HCT116 (cell line): ENCODE measurements around the gene NCCRP1. TPM values are rescaled to one million over a fixed set of nuclear protein-coding genes. Genes with fewer than 3 reads are reported as not detected.

Experiments
- ATAC-seq: fragments of 200-7000 bp; cut with Tn5 transposase; 2 replicates; pipeline ENCODE4 v1.9.1; 2020; ENCODE audit warnings: mild to moderate bottlenecking, moderate library complexity
- BruUV-seq: library from RNA; stranded (reverse); fragments of 400-500 nt; replicated peaks from 2 replicates; lab custom pipeline; 2021; lab: Mats Ljungman, UMichigan
- CTCF ChIA-PET: fragments of 300-600 bp; sonication (Branson Sonifier 250); formaldehyde crosslinking; loops from one replicate; lab custom pipeline; 2021; ENCODE audit warnings: antibody characterized with exemption; lab: Charles Lee
- POLR2A ChIA-PET: fragments of 300-600, 350-600 bp; sonication (Branson Sonifier 250); formaldehyde crosslinking; loops from one replicate; lab custom pipeline; 2021; ENCODE audit warnings: antibody characterized with exemption; lab: Charles Lee
- RAD21 ChIA-PET, 2 experiments: fragments of 300-600 bp; sonication (Branson Sonifier 250); formaldehyde crosslinking; loops; one replicate each; lab custom pipeline; 2023; ENCODE audit warnings: low total read pairs in 2 of 2; ENCODE audit not compliant: uncharacterized antibody in 2 of 2, unreplicated experiment in 2 of 2, low non-redundant PET in 1 of 2; lab: Charles Lee
- DNase-seq: peaks from one replicate; pipeline ENCODE4 v3.0.0-alpha.2; 2010; ENCODE audit warnings: low read depth, low spot score
- H2AFZ ChIP-seq: fragments of 200-600 bp; shearing (Covaris generic), sonication (generic); 2 replicates; pipeline ENCODE4 v1.6.1; 2017; ENCODE audit warnings: low read depth, mixed run types, mixed read lengths, antibody characterized with exemption, low read length; ENCODE audit not compliant: poor library complexity, severe bottlenecking
- H3K27ac ChIP-seq: 2 replicates; pipeline ENCODE4 v1.5.1; 2012; ENCODE audit warnings: low read depth, low read length
- H3K27me3 ChIP-seq: fragments of 200-600 bp; sonication (generic); 2 replicates; pipeline ENCODE4 v1.6.1; 2016; ENCODE audit warnings: mixed run types, low read length, mixed read lengths; ENCODE audit not compliant: insufficient read depth
- H3K36me3 ChIP-seq, 2 experiments: fragments of 200-500 bp in 1 of 2; fragments of 200-600 bp in 1 of 2; sonication (Bioruptor generic) in 1 of 2; sonication (generic) in 1 of 2; 2 replicates each; pipeline versions ENCODE4 v1.5.1 to v1.6.1; 2014 to 2016; ENCODE audit warnings: low read length in 2 of 2, inconsistent platforms in 1 of 2, mixed read lengths in 1 of 2, mixed run types in 1 of 2; ENCODE audit not compliant: insufficient read depth in 2 of 2, control insufficient read depth in 1 of 2
- H3K4me1 ChIP-seq, 2 experiments: fragments of 200-600 bp in 1 of 2; sonication (generic) in 1 of 2; 2 replicates each; pipeline versions ENCODE4 v1.5.1 to v1.6.1; 2012 to 2017; ENCODE audit warnings: low read length in 2 of 2, inconsistent platforms in 1 of 2, mild to moderate bottlenecking in 1 of 2, mixed read lengths in 1 of 2, mixed run types in 1 of 2, moderate library complexity in 1 of 2; ENCODE audit not compliant: insufficient read depth in 2 of 2, control insufficient read depth in 1 of 2
- H3K4me2 ChIP-seq: fragments of 200-600 bp; sonication (generic); 2 replicates; pipeline ENCODE4 v1.6.1; 2017; ENCODE audit warnings: mixed run types, low read length, mixed read lengths
- H3K4me3 ChIP-seq, 2 experiments: fragments of 200-600 bp in 1 of 2; sonication (generic) in 1 of 2; replicated peaks in 1 of 2; 2 replicates each; pipeline ENCODE4 v1.5.1; 2011 to 2016; ENCODE audit warnings: low read length in 2 of 2, control low read depth in 1 of 2, low read depth in 1 of 2, mild to moderate bottlenecking in 1 of 2, mixed read lengths in 1 of 2, mixed run types in 1 of 2
- H3K79me2 ChIP-seq: fragments of 200-600 bp; sonication (generic); 2 replicates; pipeline ENCODE4 v1.6.1; 2017; ENCODE audit warnings: mild to moderate bottlenecking, mixed run types, low read length, moderate library complexity, mixed read lengths; ENCODE audit not compliant: insufficient read depth
- H3K9ac ChIP-seq: fragments of 200-600 bp; sonication (generic); 2 replicates; pipeline ENCODE4 v1.6.1; 2016; ENCODE audit warnings: low read length, mixed read lengths
- H3K9me2 ChIP-seq: fragments of 200-600 bp; sonication (generic), shearing (Covaris generic); 2 replicates; pipeline ENCODE4 v1.6.1; 2017; ENCODE audit warnings: mixed run types, mild to moderate bottlenecking, moderate library complexity; ENCODE audit not compliant: insufficient read depth
- H3K9me3 ChIP-seq, 2 experiments: fragments of 200-500 bp in 1 of 2; fragments of 200-600 bp in 1 of 2; sonication (Bioruptor generic) in 1 of 2; sonication (generic) in 1 of 2; 2 replicates each; pipeline ENCODE4 v1.6.1; 2014 to 2017; ENCODE audit warnings: low read length in 2 of 2, mixed read lengths in 2 of 2, inconsistent platforms in 1 of 2, low read depth in 1 of 2, mild to moderate bottlenecking in 1 of 2, mixed run types in 1 of 2, moderate library complexity in 1 of 2; ENCODE audit not compliant: control insufficient read depth in 1 of 2, insufficient read depth in 1 of 2
- H4K20me1 ChIP-seq: fragments of 200-600 bp; sonication (generic), shearing (Covaris generic); 2 replicates; pipeline ENCODE4 v1.6.1; 2017; ENCODE audit warnings: mixed run types, mild to moderate bottlenecking, moderate library complexity; ENCODE audit not compliant: insufficient read depth
- CEBPB ChIP-seq: IDR thresholded peaks from 2 replicates; pipeline ENCODE4 v1.6.1; 2012; ENCODE audit warnings: low read depth
- EGR1 ChIP-seq: IDR thresholded peaks from 2 replicates; pipeline ENCODE4 v1.6.1; 2012; ENCODE audit warnings: low read depth
- EZH2phosphoT487 ChIP-seq: fragments of 200-600 bp; IDR thresholded peaks from 2 replicates; pipeline ENCODE4 v1.6.1; 2018; ENCODE audit warnings: antibody characterized with exemption, borderline replicate concordance
- FOSL1 ChIP-seq: IDR thresholded peaks from 2 replicates; pipeline ENCODE4 v1.6.1; 2012; ENCODE audit warnings: low read depth
- SIN3A ChIP-seq: IDR thresholded peaks from 2 replicates; pipeline ENCODE4 v1.6.1; 2012; ENCODE audit warnings: low read depth
- SRF ChIP-seq: IDR thresholded peaks from 2 replicates; pipeline ENCODE4 v1.6.1; 2012; ENCODE audit warnings: low read depth
- YY1 ChIP-seq: IDR thresholded peaks from 2 replicates; pipeline ENCODE4 v1.6.1; 2011; ENCODE audit warnings: low read length, low read depth, moderate library complexity, mild to moderate bottlenecking; ENCODE audit not compliant: insufficient replicate concordance; ENCODE audit errors: extremely low read depth
- ZBTB33 ChIP-seq: IDR thresholded peaks from 2 replicates; pipeline ENCODE4 v1.6.1; 2011; ENCODE audit warnings: mild to moderate bottlenecking, low read length, moderate library complexity; ENCODE audit not compliant: insufficient replicate concordance; ENCODE audit errors: extremely low read depth
- ZFX ChIP-seq: fragments of 450-650 bp; IDR thresholded peaks from 2 replicates; pipeline ENCODE4 v1.6.1; 2017
- intact Hi-C: fragments of 100-400 bp; cut with micrococcal nuclease; formaldehyde crosslinking; loops from 2 replicates; pipeline ENCODE4 v1.10.0; 2022
- total RNA-seq: library from RNA; stranded (reverse); gene quantifications from one replicate; pipeline ENCODE4 v1.2.1, GENCODE V29; 2021; ENCODE audit not compliant: unreplicated experiment
- TF ChIP-seq, protein P1 (sequence below): IDR thresholded peaks from 2 replicates; pipeline ENCODE4 v1.6.1; 2012
- TF ChIP-seq, protein P2 (sequence below), 3 experiments: fragments of 200-600 bp in 1 of 3; sonication (generic) in 1 of 3; IDR thresholded peaks in 2 of 3; conservative IDR thresholded peaks in 1 of 3; 2 replicates each; pipeline ENCODE4 v1.5.1; 2012 to 2017; ENCODE audit warnings: low read depth in 2 of 3, low read length in 2 of 3, antibody characterized with exemption in 1 of 3, borderline replicate concordance in 1 of 3, control low read depth in 1 of 3, mild to moderate bottlenecking in 1 of 3, mixed read lengths in 1 of 3, mixed run types in 1 of 3, moderate library complexity in 1 of 3; ENCODE audit not compliant: insufficient read depth in 1 of 3

The NCCRP1 gene
- total RNA-seq, 1 experiment from 2014 or later, result 0.12 TPM

- Histone ChIP-seq H3K4me3 (no peak overlapping the region), H4K20me1 (no peaks in the 10 kb centered on the region), H3K9me2 (no peaks in the 10 kb centered on the region), H3K36me3 (no peaks in the 10 kb centered on the region), H3K27ac (no peak overlapping the region), H3K27me3 (no peaks in the 10 kb centered on the region), H3K4me2 (no peak overlapping the region), H3K79me2 (peaks cover 55% of the 10 kb centered on the region), H3K4me1 (peaks cover 16 to 22% of the 10 kb centered on the region in 2 experiments; a peak in 3 of 4 replicates), H3K9me3 (no peaks in the 10 kb centered on the region), H3K9ac (no peak overlapping the region), H2AFZ (no peak overlapping the region)
- BruUV-seq, result no TSS peak
- POLR2A ChIA-PET, result no interaction called here
- no peak for ATAC-seq
- intact Hi-C loops, result no loop called here
- RAD21 ChIA-PET, result no interaction called here
- CTCF ChIA-PET, result no interaction called here
- no peak for TF ChIP-seq CEBPB
- TF ChIP-seq FOSL1, result no peak
- no peak for TF ChIP-seq SIN3A
- no peak for DNase-seq
These were observed 32.5 kb upstream of the NCCRP1 start for GRCh38 chr19:39164289-39164688.

DNA sequence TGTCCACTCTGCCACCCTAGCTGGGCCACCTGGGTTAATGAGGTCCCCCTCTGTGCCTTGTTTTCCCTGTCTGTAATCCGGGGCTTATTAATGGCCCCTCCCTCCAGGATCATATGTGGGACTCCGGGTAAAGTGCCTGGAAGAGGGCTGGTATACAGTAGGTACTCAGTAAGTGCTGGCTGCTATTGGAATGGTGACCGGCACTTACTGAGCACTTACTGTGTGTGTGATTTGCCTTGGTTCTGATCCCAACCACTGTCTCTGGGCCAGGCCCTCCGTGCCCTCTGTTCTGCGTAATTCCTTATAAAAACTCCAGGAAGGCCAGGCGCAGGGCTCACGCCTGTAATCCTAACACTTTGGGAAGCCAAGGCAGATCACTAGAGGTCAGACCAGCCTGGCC, 30.9 kb upstream of the NCCRP1 start:
- Histone ChIP-seq H2AFZ (no peak overlapping the region), H4K20me1 (no peaks in the 10 kb centered on the region), H3K9ac (no peak overlapping the region), H3K36me3 (peaks cover 0 to 5% of the 10 kb centered on the region in 2 experiments; a peak in 1 of 4 replicates), H3K9me3 (no peaks in the 10 kb centered on the region), H3K4me3 (no peak overlapping the region), H3K27me3 (no peaks in the 10 kb centered on the region), H3K9me2 (no peaks in the 10 kb centered on the region), H3K27ac (no peak overlapping the region; the same call in 1 of the 2 replicates), H3K79me2 (peaks cover 41% of the 10 kb centered on the region), H3K4me1 (peaks cover 16 to 22% of the 10 kb centered on the region in 2 experiments; a peak in 3 of 4 replicates), H3K4me2 (no peak overlapping the region)
- DNase-seq (no peak), ATAC-seq (no peak)
- ChIA-PET RAD21 (no interaction called here), POLR2A (no interaction called here), CTCF (no interaction called here)
- no peak for TF ChIP-seq FOSL1
- no peak for TF ChIP-seq ZBTB33
- TF ChIP-seq EGR1, result no peak
- TF ChIP-seq CEBPB, result no peak
- TF ChIP-seq, protein P1, sequence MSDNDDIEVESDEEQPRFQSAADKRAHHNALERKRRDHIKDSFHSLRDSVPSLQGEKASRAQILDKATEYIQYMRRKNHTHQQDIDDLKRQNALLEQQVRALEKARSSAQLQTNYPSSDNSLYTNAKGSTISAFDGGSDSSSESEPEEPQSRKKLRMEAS, result no peak
- TF ChIP-seq YY1, result no peak
- no peak for TF ChIP-seq EZH2phosphoT487
- TF ChIP-seq SRF, result no peak
- TF ChIP-seq, protein P2, sequence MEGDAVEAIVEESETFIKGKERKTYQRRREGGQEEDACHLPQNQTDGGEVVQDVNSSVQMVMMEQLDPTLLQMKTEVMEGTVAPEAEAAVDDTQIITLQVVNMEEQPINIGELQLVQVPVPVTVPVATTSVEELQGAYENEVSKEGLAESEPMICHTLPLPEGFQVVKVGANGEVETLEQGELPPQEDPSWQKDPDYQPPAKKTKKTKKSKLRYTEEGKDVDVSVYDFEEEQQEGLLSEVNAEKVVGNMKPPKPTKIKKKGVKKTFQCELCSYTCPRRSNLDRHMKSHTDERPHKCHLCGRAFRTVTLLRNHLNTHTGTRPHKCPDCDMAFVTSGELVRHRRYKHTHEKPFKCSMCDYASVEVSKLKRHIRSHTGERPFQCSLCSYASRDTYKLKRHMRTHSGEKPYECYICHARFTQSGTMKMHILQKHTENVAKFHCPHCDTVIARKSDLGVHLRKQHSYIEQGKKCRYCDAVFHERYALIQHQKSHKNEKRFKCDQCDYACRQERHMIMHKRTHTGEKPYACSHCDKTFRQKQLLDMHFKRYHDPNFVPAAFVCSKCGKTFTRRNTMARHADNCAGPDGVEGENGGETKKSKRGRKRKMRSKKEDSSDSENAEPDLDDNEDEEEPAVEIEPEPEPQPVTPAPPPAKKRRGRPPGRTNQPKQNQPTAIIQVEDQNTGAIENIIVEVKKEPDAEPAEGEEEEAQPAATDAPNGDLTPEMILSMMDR (IDR thresholded peaks at IDR 0.05 in 2 of 3, conservative IDR thresholded peaks at IDR 0.05 in 1 of 3; ENCODE audit: borderline replicate concordance in 1 of 3, insufficient read depth in 1 of 3, low read depth in 2 of 3, low read length in 2 of 3), result no peak
- no peak for TF ChIP-seq ZFX
- BruUV-seq, result no TSS peak
- intact Hi-C loops, result loop anchor here (1.0 kb wide), 1 partner anchor 40 kb away; no protein-coding TSS in a partner anchor
